NOMO-1 treated with DMSO at 0.1 percent for 48 hours (cell line): ENCODE results near the gene EFCC1.

ENCODE experiments used
- DNase-seq: peaks from one replicate; lab custom pipeline; 2025; ENCODE audit not compliant: unreplicated experiment; lab: John Stamatoyannopoulos, UW

EFCC1 gene

GRCh38 chr3:129030611-129031010 is 29.5 kb downstream of the EFCC1 start:
- DNase-seq = no peak

GRCh38 chr3:129031476-129032215 is 30.5 kb downstream of the EFCC1 start:
- no peak for DNase-seq

GRCh38 chr3:129032716-129033115 is 31.6 kb downstream of the EFCC1 start:
- DNase-seq = no peak

GRCh38 chr3:129033151-129033550 is 32.0 kb downstream of the EFCC1 start:
- DNase-seq = no peak

GRCh38 chr3:129033633-129034321 is 32.7 kb downstream of the EFCC1 start:
- DNase-seq = no peak

- no peak for DNase-seq
Observed at GRCh38 chr3:129034642-129035041, 33.5 kb downstream of the EFCC1 start.

GRCh38 chr3:129035360-129036221 is 34.5 kb downstream of the EFCC1 start:
- no peak for DNase-seq

GRCh38 chr3:129036222-129037092 is 35.4 kb downstream of the EFCC1 start:
- no peak for DNase-seq

GRCh38 chr3:129037093-129037419 is 36.0 kb downstream of the EFCC1 start:
- no peak for DNase-seq

GRCh38 chr3:129038121-129038855 is 37.2 kb downstream of the EFCC1 start:
- DNase-seq = no peak

- DNase-seq = no peak
Observed at GRCh38 chr3:129039271-129040038, 38.4 kb downstream of the EFCC1 start.

GRCh38 chr3:129040039-129040336 is 38.9 kb downstream of the EFCC1 start:
- no peak for DNase-seq

- DNase-seq = no peak
Observed at GRCh38 chr3:129040579-129041300, 39.6 kb downstream of the EFCC1 start.

- DNase-seq = no peak
Observed at GRCh38 chr3:129045675-129046036, 44.6 kb downstream of the EFCC1 start.

- no peak for DNase-seq
Observed at GRCh38 chr3:129046037-129046731, 45.1 kb downstream of the EFCC1 start.

GRCh38 chr3:129046732-129047552 is 45.8 kb downstream of the EFCC1 start:
- no peak for DNase-seq

GRCh38 chr3:129047553-129047839 is 46.4 kb downstream of the EFCC1 start:
- DNase-seq = no peak
